H9 (cell line): Measurements from ENCODE around the gene PIP4K2B. TPM values are rescaled to one million over a fixed set of nuclear protein-coding genes. Genes with fewer than 3 reads are reported as not detected.

Experiments used
- DNase-seq: peaks from one replicate; pipeline ENCODE4 v3.0.0-alpha.2; 2017
- H2AFZ ChIP-seq: one replicate; pipeline ENCODE4 v1.6.1; 2013; ENCODE audit warnings: mild to moderate bottlenecking, low read length, control low read depth, moderate library complexity
- H2AK5ac ChIP-seq: 2 replicates; pipeline ENCODE4 v1.6.1; 2013; ENCODE audit warnings: low read length, control low read depth, mixed read lengths; ENCODE audit not compliant: insufficient read length
- H2BK120ac ChIP-seq: one replicate; pipeline ENCODE4 v1.6.1; 2013; ENCODE audit warnings: low read depth, mild to moderate bottlenecking, low read length, control low read depth, inconsistent platforms; ENCODE audit not compliant: poor library complexity, severe bottlenecking
- H2BK12ac ChIP-seq: 2 replicates; pipeline ENCODE4 v1.6.1; 2013; ENCODE audit warnings: low read length, control low read depth, mixed read lengths, low read depth; ENCODE audit not compliant: insufficient read length
- H2BK15ac ChIP-seq: 2 replicates; pipeline ENCODE4 v1.6.1; 2013; ENCODE audit warnings: low read depth, low read length, control low read depth
- H2BK20ac ChIP-seq: one replicate; pipeline ENCODE4 v1.6.1; 2013; ENCODE audit warnings: low read depth, mild to moderate bottlenecking, low read length, control low read depth, inconsistent platforms; ENCODE audit not compliant: poor library complexity, severe bottlenecking
- H2BK5ac ChIP-seq: 2 replicates; pipeline ENCODE4 v1.6.1; 2013; ENCODE audit warnings: low read length, control low read depth, mixed read lengths; ENCODE audit not compliant: insufficient read length
- H3K14ac ChIP-seq: 2 replicates; pipeline ENCODE4 v1.6.1; 2013; ENCODE audit warnings: low read length, control low read depth; ENCODE audit not compliant: insufficient read depth
- H3K18ac ChIP-seq: 2 replicates; pipeline ENCODE4 v1.6.1; 2013; ENCODE audit warnings: low read depth, mild to moderate bottlenecking, mixed read lengths, low read length, control low read depth; ENCODE audit not compliant: insufficient read length
- H3K23ac ChIP-seq: 2 replicates; pipeline ENCODE4 v1.6.1; 2013; ENCODE audit warnings: low read length, control low read depth, mixed read lengths, low read depth; ENCODE audit not compliant: insufficient read length
- H3K23me2 ChIP-seq: 2 replicates; pipeline ENCODE4 v1.6.1; 2013; ENCODE audit warnings: low read depth, mild to moderate bottlenecking, mixed read lengths, low read length, control low read depth; ENCODE audit not compliant: insufficient read length, poor library complexity, severe bottlenecking
- H3K27ac ChIP-seq: 2 replicates; pipeline ENCODE4 v1.5.1; 2013; ENCODE audit warnings: low read length, control low read depth, mixed read lengths, low read depth; ENCODE audit not compliant: insufficient read length
- H3K27me3 ChIP-seq: 2 replicates; pipeline ENCODE4 v1.6.1; 2013; ENCODE audit warnings: low read length, control low read depth, inconsistent platforms; ENCODE audit not compliant: insufficient read depth
- H3K4ac ChIP-seq: 2 replicates; pipeline ENCODE4 v1.6.1; 2013; ENCODE audit warnings: low read depth, mild to moderate bottlenecking, control low read depth, inconsistent platforms, low read length, moderate library complexity
- H3K4me1 ChIP-seq: 2 replicates; pipeline ENCODE4 v1.6.1; 2013; ENCODE audit warnings: low read length, control low read depth, inconsistent platforms; ENCODE audit not compliant: insufficient read depth
- H3K4me2 ChIP-seq: 2 replicates; pipeline ENCODE4 v1.6.1; 2013; ENCODE audit warnings: low read length, control low read depth, mixed read lengths; ENCODE audit not compliant: insufficient read length, insufficient read depth
- H3K56ac ChIP-seq: 2 replicates; pipeline ENCODE4 v1.6.1; 2013; ENCODE audit warnings: low read depth, mild to moderate bottlenecking, mixed read lengths, low read length, control low read depth; ENCODE audit not compliant: insufficient read length
- H3K79me1 ChIP-seq: 2 replicates; pipeline ENCODE4 v1.6.1; 2013; ENCODE audit warnings: low read depth, mild to moderate bottlenecking, moderate library complexity, low read length, control low read depth, inconsistent platforms; ENCODE audit not compliant: insufficient read depth, poor library complexity, severe bottlenecking
- H3K79me2 ChIP-seq: 2 replicates; pipeline ENCODE4 v1.6.1; 2013; ENCODE audit warnings: low read length, control low read depth, inconsistent platforms; ENCODE audit not compliant: insufficient read depth
- H3K9ac ChIP-seq: 2 replicates; pipeline ENCODE4 v1.6.1; 2013; ENCODE audit warnings: low read length, control low read depth, mixed read lengths; ENCODE audit not compliant: insufficient read length; ENCODE audit errors: extremely low read depth
- H3K9me3 ChIP-seq: one replicate; pipeline ENCODE4 v1.6.1; 2013; ENCODE audit warnings: low read depth, low read length, inconsistent platforms; ENCODE audit not compliant: control insufficient read depth
- H3T11ph ChIP-seq: one replicate; pipeline ENCODE4 v1.6.1; 2013; ENCODE audit warnings: mild to moderate bottlenecking, low read length, control low read depth, inconsistent platforms
- H4K20me1 ChIP-seq: one replicate; pipeline ENCODE4 v1.6.1; 2013; ENCODE audit not compliant: control insufficient read depth, insufficient read length, insufficient read depth
- H4K5ac ChIP-seq: 2 replicates; pipeline ENCODE4 v1.6.1; 2013; ENCODE audit warnings: low read depth, mild to moderate bottlenecking, mixed read lengths, low read length, control low read depth; ENCODE audit not compliant: insufficient read length
- H4K8ac ChIP-seq: replicated peaks from 2 replicates; pipeline ENCODE4 v1.6.1; 2013; ENCODE audit warnings: low read length, control low read depth, mixed read lengths, low read depth; ENCODE audit not compliant: insufficient read length
- H4K91ac ChIP-seq: 2 replicates; pipeline ENCODE4 v1.6.1; 2013; ENCODE audit warnings: low read depth, mild to moderate bottlenecking, moderate library complexity, mixed read lengths, low read length, control low read depth; ENCODE audit not compliant: insufficient read length
- H3K27ac Mint-ChIP-seq, 3 experiments: 2 replicates in 2 of 3; 3 replicates in 1 of 3; pipeline ENCODE4 v1.8.0; 2020 to 2021; ENCODE audit warnings: mixed read lengths in 3 of 3, mild to moderate bottlenecking in 1 of 3, moderate library complexity in 1 of 3
- H3K27me3 Mint-ChIP-seq: 2 replicates; pipeline ENCODE4 v1.8.0; 2021; ENCODE audit warnings: low read depth, mild to moderate bottlenecking, moderate library complexity, mixed read lengths
- H3K36me3 Mint-ChIP-seq, 3 experiments: 2 replicates in 2 of 3; 3 replicates in 1 of 3; pipeline ENCODE4 v1.8.0; 2020 to 2021; ENCODE audit warnings: low read depth in 3 of 3, mixed read lengths in 3 of 3; ENCODE audit not compliant: insufficient read depth in 1 of 3
- H3K4me1 Mint-ChIP-seq, 2 experiments: 2 replicates each; pipeline ENCODE4 v1.8.0; 2020; ENCODE audit warnings: mixed read lengths in 2 of 2
- H3K4me3 Mint-ChIP-seq, 2 experiments: 2 replicates in 1 of 2; 3 replicates in 1 of 2; pipeline ENCODE4 v1.8.0; 2020 to 2021; ENCODE audit warnings: mild to moderate bottlenecking in 2 of 2, mixed read lengths in 2 of 2, moderate library complexity in 1 of 2
- H3K9me3 Mint-ChIP-seq, 2 experiments: 2 replicates in 1 of 2; 3 replicates in 1 of 2; pipeline ENCODE4 v1.8.0; 2020; ENCODE audit warnings: mild to moderate bottlenecking in 2 of 2, mixed read lengths in 2 of 2, moderate library complexity in 1 of 2
- WGBS: extraction: QIAGEN DNeasy Blood & Tissue Kit; methylation state at CpG from one replicate; pipeline ENCODE4 v1.1.7; 2013; ENCODE audit warnings: missing lambda C conversion rate, low lambda C conversion rate, mixed read lengths; ENCODE audit not compliant: insufficient read length; ENCODE audit errors: extremely low coverage; 5-methylcytosine and 5-hydroxymethylcytosine counted together
- total RNA-seq: library from RNA; stranded (reverse); gene quantifications from 2 replicates; pipeline ENCODE4 v1.2.1, GENCODE V29; 2021
- TF ChIP-seq, protein P1 (sequence below): fragments of 200-600 bp; sonication (generic); conservative IDR thresholded peaks from 3 replicates; pipeline ENCODE4 v1.8.0; 2021; ENCODE audit warnings: antibody characterized with exemption, mild to moderate bottlenecking

PIP4K2B gene
- total RNA-seq, 1 experiment from 2014 or later: 61.9 TPM

GRCh38 chr17:38741461-38741860 lies 57.9 kb downstream of the PIP4K2B start:
- Histone ChIP-seq H3K9ac (no peak overlapping the region), H3K56ac (no peak overlapping the region), H2BK12ac (no peak overlapping the region), H3T11ph (no peak overlapping the region), H2BK5ac (no peak overlapping the region), H3K18ac (no peak overlapping the region), H4K5ac (no peak overlapping the region), H3K27me3 (no peaks in the 10 kb centered on the region), H3K14ac (no peak overlapping the region), H2BK15ac (no peak overlapping the region), H4K91ac (no peak overlapping the region), H3K4me1 (peaks cover 5% of the 10 kb centered on the region; the same call in 1 of the 2 replicates), H3K4me2 (no peak overlapping the region), H3K79me1 (peaks cover 13% of the 10 kb centered on the region), H2BK20ac (no peak overlapping the region), H3K23ac (no peak overlapping the region), H2AK5ac (no peak overlapping the region), H3K9me3 (no peaks in the 10 kb centered on the region), H4K20me1 (no peaks in the 10 kb centered on the region), H3K4ac (no peak overlapping the region), H3K23me2 (peaks cover 7% of the 10 kb centered on the region), H3K79me2 (peaks cover 55% of the 10 kb centered on the region), H4K8ac (no peak overlapping the region), H2AFZ (no peak overlapping the region), H2BK120ac (no peak overlapping the region), H3K27ac (no peak overlapping the region)
- no peak overlapping the region; a peak in 1 of 7 replicates for H3K27ac Mint-ChIP-seq
- no peaks in the 10 kb centered on the region; a peak in 1 of 5 replicates for H3K9me3 Mint-ChIP-seq
- no peaks in the 10 kb centered on the region; the same call in none of the 2 replicates for H3K27me3 Mint-ChIP-seq
- H3K4me3 Mint-ChIP-seq: no peak overlapping the region
- peaks cover 42 to 56% of the 10 kb centered on the region in 2 experiments for H3K4me1 Mint-ChIP-seq
- no peak for DNase-seq
- H3K36me3 Mint-ChIP-seq: peaks cover 27 to 51% (median 45%) of the 10 kb centered on the region in 3 experiments
- no CpG with 5 or more reads among the region's 5 CpGs for WGBS
- TF ChIP-seq, protein P1, sequence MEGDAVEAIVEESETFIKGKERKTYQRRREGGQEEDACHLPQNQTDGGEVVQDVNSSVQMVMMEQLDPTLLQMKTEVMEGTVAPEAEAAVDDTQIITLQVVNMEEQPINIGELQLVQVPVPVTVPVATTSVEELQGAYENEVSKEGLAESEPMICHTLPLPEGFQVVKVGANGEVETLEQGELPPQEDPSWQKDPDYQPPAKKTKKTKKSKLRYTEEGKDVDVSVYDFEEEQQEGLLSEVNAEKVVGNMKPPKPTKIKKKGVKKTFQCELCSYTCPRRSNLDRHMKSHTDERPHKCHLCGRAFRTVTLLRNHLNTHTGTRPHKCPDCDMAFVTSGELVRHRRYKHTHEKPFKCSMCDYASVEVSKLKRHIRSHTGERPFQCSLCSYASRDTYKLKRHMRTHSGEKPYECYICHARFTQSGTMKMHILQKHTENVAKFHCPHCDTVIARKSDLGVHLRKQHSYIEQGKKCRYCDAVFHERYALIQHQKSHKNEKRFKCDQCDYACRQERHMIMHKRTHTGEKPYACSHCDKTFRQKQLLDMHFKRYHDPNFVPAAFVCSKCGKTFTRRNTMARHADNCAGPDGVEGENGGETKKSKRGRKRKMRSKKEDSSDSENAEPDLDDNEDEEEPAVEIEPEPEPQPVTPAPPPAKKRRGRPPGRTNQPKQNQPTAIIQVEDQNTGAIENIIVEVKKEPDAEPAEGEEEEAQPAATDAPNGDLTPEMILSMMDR: no peak
